Activated naive CD8-positive, alpha-beta T cell treated with anti-CD3 and anti-CD28 coated beads, Interleukin-2, amount 50 U/mL, for 24 hours (primary cell): Measurements from ENCODE around the gene ASPG.

ENCODE experiments used
- ATAC-seq: fragments of 150-1000 bp; cut with Tn5 transposase; one replicate; pipeline ENCODE4 v1.10.0; 2021
- DNase-seq: peaks from one replicate; pipeline ENCODE4 v3.0.0; 2021
- H3K27ac Mint-ChIP-seq: one replicate; pipeline ENCODE4 v1.8.0; 2021; ENCODE audit warnings: mild to moderate bottlenecking, mixed read lengths
- H3K27me3 Mint-ChIP-seq: one replicate; pipeline ENCODE4 v1.8.0; 2021; ENCODE audit warnings: mixed read lengths
- H3K36me3 Mint-ChIP-seq: one replicate; pipeline ENCODE4 v1.8.0; 2021; ENCODE audit warnings: low read depth, mixed read lengths
- H3K4me1 Mint-ChIP-seq: one replicate; pipeline ENCODE4 v1.8.0; 2021; ENCODE audit warnings: mixed read lengths
- H3K4me3 Mint-ChIP-seq: one replicate; pipeline ENCODE4 v1.8.0; 2021; ENCODE audit warnings: mild to moderate bottlenecking, moderate library complexity, mixed read lengths
- H3K9me3 Mint-ChIP-seq: one replicate; pipeline ENCODE4 v1.8.0; 2021; ENCODE audit warnings: mixed read lengths

The ASPG gene

DNA sequence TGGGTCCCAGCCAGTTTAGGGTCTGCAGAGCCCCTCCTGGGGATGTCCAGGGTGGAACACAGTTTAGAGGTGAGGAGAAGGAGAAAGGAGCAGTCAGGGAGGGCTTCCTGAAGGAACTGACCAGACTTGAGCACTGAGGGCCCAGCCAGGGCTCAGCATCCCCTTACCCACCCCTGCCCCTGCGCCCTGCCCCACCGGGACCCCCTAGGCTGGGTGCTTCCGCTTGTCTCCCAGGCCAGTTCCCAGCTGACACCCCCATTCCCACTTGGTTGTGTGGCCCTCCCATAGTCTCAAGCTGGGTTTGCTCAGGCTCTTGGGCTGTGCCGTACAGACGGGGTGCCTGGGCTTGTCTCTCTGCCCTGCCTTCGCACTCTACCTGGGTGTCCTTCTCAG is 26.6 kb downstream of the ASPG start:
- DNase-seq (no peak), ATAC-seq (no peak)
- no peak overlapping the region for H3K27ac Mint-ChIP-seq
- H3K4me1 Mint-ChIP-seq: no peaks in the 10 kb centered on the region
- H3K27me3 Mint-ChIP-seq: peaks cover 9% of the 10 kb centered on the region
- H3K9me3 Mint-ChIP-seq: no peaks in the 10 kb centered on the region
- H3K4me3 Mint-ChIP-seq: no peak overlapping the region
- no peaks in the 10 kb centered on the region for H3K36me3 Mint-ChIP-seq

DNA sequence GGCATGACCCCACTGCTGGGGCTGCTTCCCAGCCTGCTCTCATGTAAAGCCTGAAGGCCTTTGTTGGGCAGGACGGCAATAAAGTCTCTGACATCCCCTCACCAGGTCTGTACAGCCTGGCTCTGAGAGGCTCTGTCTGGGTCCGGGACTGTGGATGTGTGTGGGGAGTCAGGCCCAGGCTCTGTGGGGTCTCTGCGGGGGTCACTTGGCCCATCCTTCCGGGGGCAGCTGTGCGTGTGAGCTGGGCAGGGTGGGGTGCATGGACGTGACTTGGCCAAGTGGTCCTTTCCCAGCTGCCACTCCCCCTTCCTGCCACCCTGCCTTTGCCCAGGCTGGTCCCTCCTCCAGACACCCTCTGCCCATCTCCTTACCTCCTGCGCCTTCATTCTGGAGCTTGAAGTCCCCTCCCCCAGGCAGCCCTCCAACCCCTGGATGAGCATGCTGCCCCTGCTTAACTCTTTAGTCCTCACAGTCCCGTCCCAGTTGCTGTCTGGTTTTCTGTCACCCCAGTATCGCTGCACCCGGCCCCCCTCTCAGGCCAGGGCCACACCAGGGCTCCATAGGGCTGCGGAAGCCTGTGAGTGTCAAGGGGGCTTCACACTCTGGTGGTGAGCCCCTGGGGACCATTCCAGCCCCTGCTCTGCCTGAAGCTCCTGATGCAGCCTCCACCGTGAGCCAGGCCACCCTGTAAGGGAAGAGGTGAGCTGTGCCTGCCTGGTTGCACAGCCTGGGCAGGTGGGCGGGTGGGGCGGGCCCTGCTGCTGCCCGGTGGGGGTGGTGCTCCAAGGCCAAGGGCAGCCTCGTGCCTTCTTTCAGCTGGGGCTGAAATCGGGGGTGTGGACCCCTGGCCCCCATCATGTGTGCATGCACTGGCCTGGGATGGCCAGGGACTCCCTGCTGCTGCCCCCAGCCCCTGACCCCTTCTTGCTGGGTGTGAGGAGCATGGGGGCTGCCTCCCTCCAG is 27.4 kb downstream of the ASPG start:
- no peaks in the 10 kb centered on the region for H3K36me3 Mint-ChIP-seq
- H3K4me3 Mint-ChIP-seq: no peak overlapping the region
- H3K27me3 Mint-ChIP-seq: peaks cover 11% of the 10 kb centered on the region
- no peak for DNase-seq
- H3K4me1 Mint-ChIP-seq: no peaks in the 10 kb centered on the region
- ATAC-seq: no peak
- no peak overlapping the region for H3K27ac Mint-ChIP-seq
- no peaks in the 10 kb centered on the region for H3K9me3 Mint-ChIP-seq

GRCh38 chr14:104113631-104114420 is 28.3 kb downstream of the ASPG start:
- Mint-ChIP-seq H3K27me3 (peaks cover 17% of the 10 kb centered on the region), H3K4me1 (no peaks in the 10 kb centered on the region), H3K27ac (no peak overlapping the region), H3K9me3 (no peaks in the 10 kb centered on the region), H3K4me3 (no peak overlapping the region), H3K36me3 (no peaks in the 10 kb centered on the region)
- no peak for DNase-seq
- ATAC-seq: no peak

- Mint-ChIP-seq H3K36me3 (no peaks in the 10 kb centered on the region), H3K4me3 (no peak overlapping the region), H3K27ac (no peak overlapping the region), H3K9me3 (no peaks in the 10 kb centered on the region), H3K4me1 (no peaks in the 10 kb centered on the region), H3K27me3 (peaks cover 20% of the 10 kb centered on the region)
- ATAC-seq (no peak), DNase-seq (no peak)
Observed at GRCh38 chr14:104114421-104115130, 29.1 kb downstream of the ASPG start.

DNA sequence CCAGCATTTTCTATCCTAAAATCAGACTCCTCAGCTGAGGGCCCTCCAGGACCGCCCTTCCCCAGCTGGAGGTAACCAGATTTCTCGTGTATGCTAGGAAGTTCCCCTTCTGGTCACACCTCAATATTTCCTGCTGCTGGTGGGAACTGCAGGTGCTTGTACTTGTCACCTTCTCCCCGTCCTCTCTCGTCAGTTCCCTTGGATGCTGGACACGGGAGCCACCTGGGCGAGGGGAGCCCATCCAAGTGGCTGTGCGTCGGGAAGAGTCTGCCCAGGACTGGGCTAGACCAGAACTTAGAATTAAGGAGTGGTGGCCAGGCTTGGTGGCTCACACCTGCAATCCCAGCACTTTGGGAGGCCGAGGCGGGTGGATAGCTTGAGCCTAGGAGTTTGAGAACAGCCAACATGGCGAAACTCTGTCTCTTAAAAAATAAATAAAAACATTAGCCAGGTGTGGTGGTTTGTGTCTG is 29.7 kb downstream of the ASPG start:
- H3K36me3 Mint-ChIP-seq: no peaks in the 10 kb centered on the region
- no peak for DNase-seq
- H3K4me1 Mint-ChIP-seq: no peaks in the 10 kb centered on the region
- H3K9me3 Mint-ChIP-seq: no peaks in the 10 kb centered on the region
- H3K4me3 Mint-ChIP-seq: peak overlapping the region; percentile 17
- no peak overlapping the region for H3K27ac Mint-ChIP-seq
- peaks cover 24% of the 10 kb centered on the region for H3K27me3 Mint-ChIP-seq
- ATAC-seq: no peak

DNA sequence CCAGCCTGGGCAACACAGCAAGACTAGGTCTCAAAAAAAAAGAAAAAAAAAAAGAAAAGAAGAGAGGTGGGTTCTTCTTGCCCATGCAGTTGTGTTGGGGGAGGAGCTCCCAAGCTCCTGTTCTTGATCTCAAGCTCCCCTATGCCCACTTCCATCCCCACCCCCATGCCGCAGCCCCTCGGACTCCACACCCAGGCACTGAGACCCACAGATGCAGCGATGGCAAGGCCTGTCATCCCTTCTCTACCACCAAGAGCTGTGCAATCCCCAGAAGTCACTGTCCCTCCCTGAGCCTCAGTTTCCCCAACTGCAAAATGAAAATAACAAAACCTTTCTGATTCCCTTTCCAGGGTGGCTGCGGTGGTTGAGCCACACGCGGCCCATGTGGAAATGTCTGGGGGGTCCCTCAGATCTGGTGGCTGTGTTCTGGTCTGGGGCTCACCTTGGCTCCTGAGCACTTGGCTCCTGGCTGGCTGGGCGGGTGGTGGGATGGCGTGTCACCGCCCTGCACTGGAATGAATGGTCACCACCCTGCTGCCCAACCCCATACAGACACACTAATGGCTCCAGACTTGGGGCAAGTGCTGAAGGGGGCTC is 30.3 kb downstream of the ASPG start:
- Mint-ChIP-seq H3K4me1 (no peaks in the 10 kb centered on the region), H3K36me3 (no peaks in the 10 kb centered on the region), H3K27ac (no peak overlapping the region), H3K4me3 (peak overlapping the region; percentile 17), H3K27me3 (peaks cover 28% of the 10 kb centered on the region), H3K9me3 (no peaks in the 10 kb centered on the region)
- no peak for DNase-seq
- no peak for ATAC-seq

DNA sequence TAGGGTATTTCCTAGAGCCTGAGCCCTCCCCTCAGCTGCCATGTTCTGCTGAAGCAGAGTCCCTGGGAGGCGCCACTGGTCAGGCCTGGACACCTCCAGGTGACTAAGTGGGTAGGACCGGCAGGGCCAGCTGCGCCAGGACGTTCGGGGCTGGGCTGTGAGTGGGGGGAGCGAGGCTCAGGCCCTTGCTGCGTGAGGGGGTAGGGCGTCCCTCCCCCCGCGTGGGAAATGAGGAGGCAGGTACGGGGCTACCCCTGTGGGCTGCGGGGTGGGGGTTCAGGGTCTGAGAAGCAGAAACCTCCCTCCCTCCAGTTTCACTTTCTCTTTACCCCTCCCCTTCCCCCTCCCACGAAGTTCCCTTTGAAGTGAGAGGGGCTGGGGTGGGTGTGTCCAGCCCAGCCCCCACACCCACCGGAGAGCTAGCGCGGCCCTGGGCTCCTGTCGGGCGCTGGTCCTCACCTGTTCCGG is 30.8 kb downstream of the ASPG start:
- ATAC-seq (no peak), DNase-seq (no peak)
- Mint-ChIP-seq H3K27ac (no peak overlapping the region), H3K9me3 (no peaks in the 10 kb centered on the region), H3K36me3 (no peaks in the 10 kb centered on the region), H3K4me1 (no peaks in the 10 kb centered on the region), H3K27me3 (peaks cover 33% of the 10 kb centered on the region), H3K4me3 (no peak overlapping the region)

DNA sequence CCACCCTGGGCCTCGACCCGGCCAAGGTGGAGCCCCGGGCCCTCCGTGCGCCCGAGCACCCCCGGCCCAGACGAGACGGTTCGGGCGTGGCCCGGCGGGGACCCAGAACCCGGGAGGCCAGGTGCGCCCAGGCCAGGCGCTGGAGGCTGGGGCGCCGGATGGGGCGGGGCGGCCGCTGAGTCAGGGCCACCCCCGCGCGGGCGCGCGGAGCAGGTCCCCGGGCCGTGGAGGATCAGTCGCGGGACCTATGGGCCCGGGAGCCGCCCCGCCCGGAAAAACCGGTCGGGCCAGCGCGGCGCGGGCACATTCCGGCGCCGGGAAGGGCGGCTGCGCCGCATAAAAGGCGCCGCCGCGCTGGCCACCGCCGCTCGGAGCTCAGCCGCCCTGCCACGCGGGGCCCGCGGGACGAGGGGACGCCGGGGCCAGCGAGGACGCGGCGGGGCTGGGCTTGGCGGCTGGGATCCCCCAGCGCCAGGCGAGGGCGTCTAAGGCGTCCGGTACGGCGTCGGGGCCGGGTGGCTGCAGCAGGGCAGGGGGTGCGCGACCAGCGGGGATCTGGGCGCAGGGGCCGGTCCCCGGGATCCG is 31.3 kb downstream of the ASPG start:
- no peak for ATAC-seq
- H3K4me1 Mint-ChIP-seq: no peaks in the 10 kb centered on the region

GRCh38 chr14:104117341-104118005 is 32.0 kb downstream of the ASPG start:
- Mint-ChIP-seq H3K9me3 (no peaks in the 10 kb centered on the region), H3K36me3 (no peaks in the 10 kb centered on the region), H3K4me1 (no peaks in the 10 kb centered on the region), H3K27ac (no peak overlapping the region), H3K4me3 (no peak overlapping the region), H3K27me3 (peaks cover 33% of the 10 kb centered on the region)
- DNase-seq (no peak), ATAC-seq (no peak)

More for the DNA sequence above, 31.3 kb downstream of the ASPG start:
- Mint-ChIP-seq H3K27me3 (peaks cover 33% of the 10 kb centered on the region), H3K27ac (no peak overlapping the region), H3K36me3 (no peaks in the 10 kb centered on the region), H3K4me3 (no peak overlapping the region), H3K9me3 (no peaks in the 10 kb centered on the region)
- DNase-seq: peak; percentile 18

DNA sequence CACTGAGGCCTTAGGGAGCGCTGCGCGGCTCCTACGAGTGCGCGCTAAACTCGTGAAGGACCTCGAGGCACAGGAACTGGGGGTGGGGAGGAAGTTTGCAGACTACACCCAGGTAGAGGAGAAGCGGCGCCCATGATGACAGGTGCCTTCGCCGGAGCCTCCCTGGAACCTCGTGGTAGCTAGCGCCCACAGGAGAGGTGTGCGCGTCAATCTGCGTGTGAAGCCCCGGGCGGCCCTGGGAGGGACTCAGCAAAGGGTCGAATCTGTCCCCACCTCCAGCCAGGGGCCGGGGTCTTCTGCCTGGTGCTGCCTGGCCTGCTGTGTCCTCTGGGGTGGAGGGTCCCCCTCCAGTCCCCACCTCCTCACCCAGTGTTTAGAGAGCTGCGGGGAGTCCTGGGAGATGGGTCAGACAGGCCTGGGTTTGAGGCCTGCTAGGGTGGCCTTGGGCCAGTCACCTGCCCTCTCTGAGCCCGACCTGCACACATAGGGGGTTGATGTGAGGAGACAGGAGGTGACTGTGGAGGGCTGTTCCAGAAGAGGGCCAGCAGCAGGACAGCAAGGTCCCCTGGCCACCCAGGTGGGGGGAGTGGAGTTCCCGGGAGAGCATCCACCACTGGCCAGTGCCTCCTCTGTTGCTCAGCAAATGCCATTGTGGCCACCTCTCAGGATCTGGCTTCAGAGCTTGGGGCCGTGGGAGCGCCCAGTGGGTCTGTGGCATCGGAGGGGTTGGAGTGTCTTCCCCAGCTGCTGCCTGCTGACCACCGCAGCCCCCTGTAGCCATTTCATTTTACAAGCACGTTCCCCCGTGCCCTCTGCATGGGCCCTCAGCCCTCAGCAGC is 32.7 kb downstream of the ASPG start:
- H3K4me3 Mint-ChIP-seq: no peak overlapping the region
- H3K27ac Mint-ChIP-seq: no peak overlapping the region
- no peaks in the 10 kb centered on the region for H3K36me3 Mint-ChIP-seq
- no peaks in the 10 kb centered on the region for H3K4me1 Mint-ChIP-seq
- H3K27me3 Mint-ChIP-seq: peaks cover 35% of the 10 kb centered on the region
- ATAC-seq (no peak), DNase-seq (no peak)
- H3K9me3 Mint-ChIP-seq: no peaks in the 10 kb centered on the region

DNA sequence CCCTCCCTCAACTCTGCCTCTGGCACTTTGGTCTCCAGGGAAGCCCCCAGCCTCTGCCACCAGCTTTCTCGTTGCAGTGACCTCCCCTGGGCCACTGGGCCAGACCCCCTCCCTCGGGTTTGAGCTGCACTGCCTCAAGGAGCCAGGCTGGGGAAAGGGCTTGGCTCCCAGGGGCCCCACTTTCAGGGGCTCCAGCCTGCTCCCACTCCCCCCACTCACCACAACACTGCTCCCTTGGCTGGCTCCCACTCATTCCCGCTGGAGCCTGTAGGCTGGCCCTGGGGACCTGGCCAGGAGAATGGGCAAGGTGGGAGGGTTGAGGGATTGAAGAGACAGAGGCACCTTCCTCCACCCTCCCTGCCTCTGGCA is 33.6 kb downstream of the ASPG start:
- Mint-ChIP-seq H3K4me3 (no peak overlapping the region), H3K9me3 (peaks cover 5% of the 10 kb centered on the region), H3K27ac (no peak overlapping the region), H3K27me3 (peaks cover 41% of the 10 kb centered on the region), H3K4me1 (no peaks in the 10 kb centered on the region), H3K36me3 (peaks cover 3% of the 10 kb centered on the region)
- DNase-seq: no peak
- ATAC-seq: no peak

- H3K4me1 Mint-ChIP-seq: no peaks in the 10 kb centered on the region
- H3K27me3 Mint-ChIP-seq: peaks cover 41% of the 10 kb centered on the region
- ATAC-seq (no peak), DNase-seq (no peak)
- H3K27ac Mint-ChIP-seq: no peak overlapping the region
- H3K9me3 Mint-ChIP-seq: peaks cover 7% of the 10 kb centered on the region
- H3K36me3 Mint-ChIP-seq: peaks cover 3% of the 10 kb centered on the region
- H3K4me3 Mint-ChIP-seq: no peak overlapping the region
Observed at GRCh38 chr14:104119488-104120251, 34.2 kb downstream of the ASPG start.
